Loucy (cell line): Measurements from ENCODE around the gene EFHC2.

ENCODE experiments used
- CTCF ChIP-seq: fragments of 200-600 bp; sonication (generic); conservative IDR thresholded peaks from 2 replicates; pipeline ENCODE4 v1.5.1; 2014; ENCODE audit warnings: mild to moderate bottlenecking, antibody characterized with exemption, low read length
- EZH2phosphoT487 ChIP-seq: fragments of 200-600 bp; IDR thresholded peaks from 2 replicates; pipeline ENCODE4 v1.6.1; 2018; ENCODE audit warnings: antibody characterized with exemption, mild to moderate bottlenecking, moderate library complexity, borderline replicate concordance

- TF ChIP-seq EZH2phosphoT487 (no peak), CTCF (no peak)
Measured at GRCh38 chrX:44216171-44216570, 127.3 kb downstream of the EFHC2 start.
